ENCODE measurements around the gene COMMD9.

Gene COMMD9

DNA sequence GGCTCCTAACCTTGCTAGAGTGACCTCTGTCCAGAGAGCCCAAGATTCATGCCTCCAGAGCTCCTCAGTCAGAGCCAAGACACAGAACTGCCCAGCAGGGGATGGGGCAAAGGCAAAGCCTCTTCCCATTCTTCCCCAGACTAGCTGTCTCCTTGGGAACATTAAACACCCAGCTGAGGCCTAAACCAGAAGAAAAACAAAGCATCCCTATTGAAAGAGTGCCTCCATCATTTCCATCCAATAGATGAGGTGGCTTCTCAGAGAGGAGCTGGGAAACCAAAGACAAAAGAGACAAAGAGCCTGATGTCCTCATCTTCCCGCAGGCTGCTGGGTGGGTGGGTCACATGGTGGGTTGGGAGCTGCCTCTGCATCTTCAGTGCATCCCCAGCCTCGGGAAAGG is 37.4 kb downstream of the COMMD9 start:
- DNase-seq = no peak

DNA sequence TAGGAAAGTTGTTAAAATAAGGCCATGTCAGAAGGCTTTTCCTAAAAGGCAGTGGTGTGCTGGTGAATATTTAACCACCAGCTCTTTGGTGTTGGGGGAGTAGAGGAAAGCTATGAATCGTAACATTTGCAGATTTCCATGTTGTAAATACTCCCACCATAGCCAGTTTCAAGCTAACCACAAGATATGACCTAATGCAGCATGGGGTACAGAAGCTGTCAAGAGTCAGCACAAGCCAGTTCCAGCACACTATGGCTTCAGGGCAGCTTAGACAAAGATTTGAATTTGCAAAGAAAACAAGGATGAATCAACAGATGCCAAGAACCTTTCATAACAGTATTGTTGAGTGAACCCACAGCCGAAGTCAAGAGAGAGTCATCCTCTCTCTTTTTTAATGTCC is 40.0 kb downstream of the COMMD9 start:
- DNase-seq = no peak

DNA sequence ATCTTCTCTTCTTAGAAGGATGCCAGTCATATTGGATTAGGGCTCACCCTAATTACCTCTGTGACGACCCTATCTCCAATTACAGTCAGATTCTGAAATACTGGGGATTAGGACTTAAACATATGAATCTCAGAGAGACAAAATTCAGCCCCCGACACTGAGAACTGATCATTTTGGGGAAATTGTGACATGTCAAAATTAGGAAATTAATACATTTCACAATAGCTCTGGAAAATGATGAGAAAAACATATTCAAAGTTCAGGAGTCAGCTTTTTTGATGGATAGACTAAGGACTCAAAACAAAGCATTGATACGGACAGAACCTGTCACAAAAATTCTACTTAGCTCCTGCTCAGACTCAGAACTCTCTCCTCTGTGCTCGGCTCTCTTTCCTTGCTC is 40.8 kb downstream of the COMMD9 start:
- DNase-seq = no peak

DNA sequence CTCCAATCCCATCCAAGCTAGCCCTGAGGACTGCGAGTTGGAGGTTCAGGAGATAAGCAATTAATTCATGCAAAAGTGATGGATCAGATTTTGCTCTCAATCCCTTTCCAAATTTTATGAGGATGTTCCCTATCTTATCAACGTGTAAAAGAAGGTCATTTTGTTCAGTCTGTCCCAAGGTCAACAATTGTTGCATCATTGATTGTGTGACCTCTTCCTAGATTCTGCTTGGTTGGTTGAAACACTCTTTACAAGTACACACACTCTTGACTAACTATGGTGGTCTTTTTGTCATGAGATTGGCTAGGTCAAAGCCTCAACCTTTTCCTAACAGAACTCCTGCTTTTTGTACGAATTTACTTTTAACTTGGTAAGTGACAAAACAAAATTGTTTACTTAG is 41.7 kb downstream of the COMMD9 start:
- no peak for DNase-seq

DNA sequence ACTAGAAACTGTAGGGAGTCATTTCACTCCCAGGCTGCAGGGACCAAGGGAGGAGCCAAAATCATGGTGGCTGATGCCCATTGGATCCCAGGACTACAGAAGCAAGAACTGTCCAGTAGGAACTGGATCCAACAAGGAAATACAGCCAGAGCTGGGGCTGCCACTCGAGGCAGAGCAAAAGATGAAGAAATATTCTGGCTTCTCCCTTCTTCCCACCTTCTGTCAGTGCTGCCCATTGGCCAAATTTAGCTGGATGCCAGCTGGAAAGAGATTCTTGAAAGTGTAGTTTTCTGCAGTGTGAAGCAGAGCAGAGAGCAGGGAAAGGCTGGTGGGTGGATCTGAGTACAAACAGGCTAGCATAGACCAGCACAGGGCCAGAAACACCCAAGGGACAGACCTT is 45.6 kb downstream of the COMMD9 start:
- no peak for DNase-seq

DNA sequence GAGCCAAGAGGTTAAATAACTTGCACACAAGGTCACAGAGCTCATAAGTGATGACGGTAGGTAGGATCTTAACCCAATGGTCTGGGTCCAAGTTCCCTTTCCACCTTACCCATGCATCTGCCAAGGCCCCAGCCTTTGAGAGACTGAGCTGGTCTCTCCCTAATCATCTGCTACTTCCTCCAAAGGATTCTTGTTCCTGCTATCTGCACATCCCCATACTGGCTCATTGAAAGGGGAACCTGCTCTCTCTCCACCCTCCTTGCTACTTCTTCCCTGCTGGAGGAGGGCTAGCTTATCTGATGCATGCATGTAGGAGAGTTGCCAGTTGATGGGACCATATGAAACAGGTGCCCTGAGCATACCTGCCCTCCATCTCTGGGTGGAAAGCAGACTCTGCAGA is 47.7 kb downstream of the COMMD9 start:
- no peak for DNase-seq

DNA sequence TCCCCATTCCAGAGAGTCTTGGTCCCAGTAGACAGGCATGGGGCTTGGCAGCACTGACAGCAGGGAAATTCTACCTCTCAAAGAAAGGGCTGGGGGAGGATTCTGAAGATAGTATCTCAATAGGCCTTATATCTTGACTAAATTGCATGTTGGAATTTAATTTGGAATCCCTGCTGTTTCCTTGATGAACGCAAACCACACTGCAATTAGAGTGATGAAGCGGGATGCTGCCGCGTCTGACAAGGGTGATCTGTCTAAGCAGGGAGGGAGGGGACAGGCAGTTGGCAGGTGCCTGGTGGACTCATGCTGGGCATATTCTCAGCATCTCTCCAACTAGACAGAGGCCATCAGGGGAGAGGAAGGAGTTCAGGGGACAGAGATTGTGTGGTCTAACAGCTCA is 48.4 kb downstream of the COMMD9 start:
- no peak for DNase-seq

DNA sequence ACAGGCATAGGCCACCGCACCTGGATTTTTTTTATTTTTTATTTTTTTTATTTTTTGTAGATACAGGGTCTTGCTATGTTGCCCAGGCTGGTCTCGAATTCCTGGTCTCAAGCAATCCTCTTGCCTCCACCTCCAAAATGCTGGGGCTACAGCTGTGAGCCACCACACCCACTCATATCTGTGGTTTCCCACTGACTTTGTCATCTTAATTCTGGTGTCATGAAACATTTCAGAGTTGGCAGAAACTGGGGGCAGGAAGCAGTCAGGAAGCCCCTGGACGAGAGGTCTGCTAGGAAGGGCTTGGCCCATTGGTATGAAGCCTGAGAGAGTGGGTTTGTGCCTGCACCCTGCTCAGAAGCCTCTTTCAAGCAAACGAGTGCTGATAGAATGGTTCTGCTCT is 49.1 kb downstream of the COMMD9 start:
- DNase-seq = no peak

DNA sequence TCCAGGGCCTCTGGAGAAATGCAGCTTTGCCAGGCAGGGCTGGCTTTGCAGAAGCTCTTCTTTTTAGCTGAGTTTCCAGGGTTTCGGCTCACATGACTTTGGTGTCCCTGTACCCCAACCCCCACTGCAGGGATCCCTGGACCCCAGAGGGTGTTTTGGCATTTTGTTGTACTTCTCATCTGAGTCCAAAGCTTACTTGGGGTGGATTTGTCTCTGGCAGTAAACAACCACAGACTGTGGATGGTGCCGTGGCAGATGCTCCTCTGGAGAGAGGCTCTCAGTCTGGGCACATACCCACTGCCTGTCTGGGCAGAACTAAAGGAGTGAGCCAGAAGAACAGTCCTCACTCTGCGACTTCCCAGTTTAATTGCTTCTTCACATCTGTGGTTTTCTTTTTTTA is 49.6 kb downstream of the COMMD9 start:
- no peak for DNase-seq

DNA sequence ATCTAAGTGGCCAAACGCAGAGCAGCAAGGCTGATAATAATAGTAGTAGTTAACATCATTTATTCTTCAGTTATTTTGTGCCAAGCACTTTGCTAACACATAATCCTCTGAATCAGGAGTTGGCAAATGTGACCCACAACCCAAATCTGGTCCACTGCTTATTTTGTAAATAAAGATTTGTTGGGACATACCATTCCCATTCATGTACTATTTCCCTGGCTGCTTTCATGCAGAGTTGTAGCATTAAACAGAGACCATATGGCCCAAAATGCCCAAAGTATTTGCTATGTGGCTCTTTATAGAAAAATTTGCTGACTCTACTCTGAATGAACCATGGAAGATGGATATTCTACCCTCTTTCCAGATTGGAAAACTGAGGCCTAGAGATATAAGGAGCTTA is 50.3 kb downstream of the COMMD9 start:
- DNase-seq = no peak

DNA sequence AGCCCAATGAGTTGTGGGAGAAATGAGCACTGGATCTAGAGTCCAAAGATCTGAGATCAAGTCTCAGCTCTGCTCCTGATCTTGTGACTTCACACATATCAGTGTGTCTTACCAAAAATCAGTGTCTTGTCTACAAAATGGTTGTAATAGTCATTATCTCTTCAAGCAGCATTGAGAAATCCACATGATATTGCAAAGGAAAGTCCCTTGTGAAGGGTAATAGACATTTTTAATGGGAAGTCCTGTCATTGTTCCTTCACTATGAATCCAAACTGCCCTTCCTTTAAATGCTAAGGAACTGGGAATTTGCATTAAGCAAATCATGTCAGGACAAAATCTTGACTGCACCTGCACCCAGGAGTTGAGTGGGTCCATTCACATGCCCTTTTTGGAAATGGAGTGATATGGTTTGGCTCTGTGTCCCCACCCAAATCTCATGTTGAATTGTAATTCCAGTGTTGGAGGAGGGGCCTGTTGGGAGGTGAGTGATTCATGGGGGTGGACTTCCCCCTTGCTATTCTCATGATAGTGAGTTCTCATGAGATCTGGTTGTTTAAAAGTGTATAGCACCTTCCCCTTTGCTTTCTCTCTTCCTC is 51.1 kb downstream of the COMMD9 start:
- DNase-seq = no peak

DNA sequence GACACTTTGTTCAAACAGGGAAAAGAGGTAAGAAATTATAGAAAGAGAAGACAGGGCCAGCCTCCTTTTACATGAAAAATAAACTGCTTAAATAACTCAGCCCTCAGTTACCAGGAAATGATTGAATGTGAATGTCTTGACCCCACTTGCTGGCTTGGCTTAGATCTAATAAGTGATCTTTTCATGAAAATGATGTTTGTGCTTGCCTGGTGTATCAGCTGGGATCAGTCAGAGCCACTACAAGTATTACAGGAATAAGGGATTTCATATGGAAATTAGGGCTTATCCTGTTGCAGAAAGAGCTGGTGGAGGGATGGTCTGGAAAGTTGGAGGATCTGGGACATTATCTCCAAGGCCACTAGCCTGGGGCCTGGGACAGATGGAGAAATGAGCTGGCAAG is 51.8 kb downstream of the COMMD9 start:
- no peak for DNase-seq

DNA sequence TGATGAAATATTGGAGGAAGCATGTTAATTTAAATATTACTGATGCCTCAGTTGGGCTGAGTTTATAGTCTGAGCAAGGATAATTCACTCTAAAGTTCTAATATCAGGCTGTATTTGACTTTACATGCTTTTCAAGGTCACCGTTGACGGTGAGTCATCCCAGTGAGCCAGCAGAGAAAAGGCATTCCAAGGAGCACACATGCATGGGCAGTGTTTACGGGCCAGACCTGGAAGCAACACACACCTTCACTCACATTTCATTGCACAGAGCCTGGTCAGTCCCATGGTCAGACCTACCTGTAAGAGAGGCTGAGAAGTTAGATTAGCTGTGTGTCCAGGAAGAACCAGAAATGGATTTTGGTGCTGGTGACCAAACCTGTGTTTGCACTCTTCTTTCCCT is 53.5 kb downstream of the COMMD9 start:
- DNase-seq = no peak

DNA sequence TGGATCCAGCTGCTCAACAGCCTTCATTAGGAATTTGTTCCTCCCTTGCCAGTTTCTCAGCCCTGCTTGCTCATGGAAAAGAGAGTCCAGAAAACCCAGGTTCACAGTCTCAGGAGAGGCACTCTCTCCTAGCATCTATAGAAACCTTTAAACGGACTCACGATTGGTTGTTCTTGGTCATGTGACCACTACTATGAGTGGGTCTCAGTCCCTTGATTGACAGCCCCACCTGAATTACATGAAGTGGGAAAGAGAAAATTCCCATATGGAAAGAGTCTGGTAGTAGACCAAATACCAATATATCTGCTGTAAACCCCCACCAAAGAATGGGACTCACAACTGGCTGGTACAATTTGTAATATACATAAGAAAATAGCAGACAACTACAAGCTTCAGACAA is 54.4 kb downstream of the COMMD9 start:
- DNase-seq = no peak

DNA sequence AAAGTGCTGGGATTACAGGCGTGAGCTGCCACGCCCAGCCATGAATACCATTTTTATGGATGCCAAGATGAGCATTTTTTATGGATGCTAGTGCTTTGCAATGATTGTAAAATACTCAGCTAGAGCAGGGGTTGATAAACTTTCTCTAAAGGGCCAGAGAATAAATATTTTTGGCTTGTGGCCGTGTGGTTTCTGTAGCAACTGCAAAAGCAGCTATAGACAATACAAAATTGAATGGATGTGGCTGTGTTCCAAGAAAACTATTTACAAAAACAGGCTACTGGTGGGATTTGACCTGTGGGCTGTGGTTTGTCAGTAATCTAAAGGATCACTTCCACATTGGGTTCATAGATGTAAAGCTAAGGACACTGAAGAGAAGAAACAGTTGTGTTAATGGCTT is 56.0 kb downstream of the COMMD9 start:
- no peak for DNase-seq

DNA sequence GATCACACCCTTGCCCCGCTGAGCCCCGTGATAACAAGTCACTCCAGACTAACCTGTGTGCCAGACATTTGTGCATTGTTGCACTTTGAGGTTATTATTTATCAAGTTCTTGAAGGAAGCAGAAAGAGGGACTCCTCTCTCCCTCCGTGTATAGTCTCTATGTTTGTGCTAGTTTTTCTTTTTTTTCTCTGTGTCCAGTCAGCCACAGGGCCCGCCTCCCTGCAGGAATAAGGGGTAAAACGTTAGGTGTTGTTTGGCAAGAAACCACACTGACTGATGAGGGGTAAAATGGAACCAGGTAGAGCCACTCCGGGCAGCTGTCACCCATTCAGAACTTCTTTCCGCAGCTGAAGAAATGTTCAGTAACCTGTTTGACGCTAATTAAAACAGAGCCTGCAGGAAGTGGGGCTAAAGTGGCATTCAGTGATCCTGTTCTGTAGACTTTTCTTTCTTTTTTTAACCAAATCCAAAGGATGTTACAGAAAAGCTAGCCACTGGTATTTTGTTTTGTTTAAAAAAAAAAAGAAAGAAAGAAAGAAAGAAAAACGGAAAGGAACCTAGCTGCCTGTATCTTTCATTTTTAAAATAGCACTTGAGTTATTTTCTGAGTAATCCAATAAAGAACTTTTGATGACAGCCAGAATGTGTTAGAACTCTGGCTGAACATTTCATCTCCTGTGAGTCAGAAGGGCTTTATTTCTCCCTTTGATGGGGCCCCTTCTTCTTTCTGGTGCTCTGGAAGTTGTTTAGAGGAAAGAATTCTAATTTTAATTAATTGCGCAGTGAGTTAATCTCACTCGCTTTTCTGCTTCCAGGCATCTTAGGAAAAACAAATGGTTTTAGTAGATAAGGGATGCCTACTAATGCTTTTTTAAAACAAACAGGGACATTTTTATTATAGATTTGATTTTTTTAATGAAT is 58.2 kb downstream of the COMMD9 start:
- DNase-seq = no peak

DNA sequence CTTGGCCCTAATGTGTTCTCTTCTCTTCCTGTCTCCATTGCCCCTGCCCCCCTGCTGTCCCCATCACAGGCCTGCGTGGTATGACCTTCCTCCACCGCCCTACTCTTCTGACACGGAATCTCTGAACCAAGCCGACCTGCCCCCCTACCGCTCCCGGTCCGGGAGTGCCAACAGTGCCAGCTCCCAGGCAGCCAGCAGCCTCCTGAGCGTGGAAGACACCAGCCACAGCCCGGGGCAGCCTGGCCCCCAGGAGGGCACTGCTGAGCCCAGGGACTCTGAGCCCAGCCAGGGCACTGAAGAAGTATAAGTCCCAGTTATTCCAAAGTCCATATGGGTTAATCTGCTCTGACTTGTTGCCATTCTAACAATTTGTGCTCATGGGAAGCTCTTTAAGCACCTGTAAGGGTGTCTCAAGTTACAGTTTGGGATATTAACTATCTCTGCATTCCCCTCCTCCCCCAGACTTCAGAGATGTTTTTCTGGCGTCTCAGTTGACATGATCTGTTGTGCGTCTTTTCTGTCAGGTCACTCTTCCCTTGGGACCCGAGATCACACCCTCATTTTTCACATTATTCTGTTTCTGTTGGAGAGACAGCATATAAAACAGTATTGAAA is 60.0 kb downstream of the COMMD9 start:
- DNase-seq = no peak

DNA sequence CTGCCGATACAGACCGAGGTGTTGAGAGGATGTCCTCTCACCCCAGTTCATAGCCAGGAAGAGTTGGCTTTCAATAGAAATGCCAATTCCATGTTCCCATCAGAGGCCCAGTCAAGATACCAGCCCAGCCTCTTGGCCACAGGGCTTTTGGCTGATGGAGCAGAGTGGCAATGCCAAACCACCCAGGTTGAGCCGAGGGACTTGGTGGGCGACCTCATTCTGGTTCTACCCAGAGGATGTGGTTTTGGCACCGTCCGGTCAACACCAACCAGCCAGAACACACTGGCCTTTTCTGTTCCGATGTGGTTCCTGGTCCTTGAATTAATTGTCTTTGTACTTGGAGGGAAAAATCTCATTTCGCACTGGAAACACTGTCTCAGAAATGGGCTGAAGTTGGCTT is 60.5 kb downstream of the COMMD9 start:
- DNase-seq = no peak

DNA sequence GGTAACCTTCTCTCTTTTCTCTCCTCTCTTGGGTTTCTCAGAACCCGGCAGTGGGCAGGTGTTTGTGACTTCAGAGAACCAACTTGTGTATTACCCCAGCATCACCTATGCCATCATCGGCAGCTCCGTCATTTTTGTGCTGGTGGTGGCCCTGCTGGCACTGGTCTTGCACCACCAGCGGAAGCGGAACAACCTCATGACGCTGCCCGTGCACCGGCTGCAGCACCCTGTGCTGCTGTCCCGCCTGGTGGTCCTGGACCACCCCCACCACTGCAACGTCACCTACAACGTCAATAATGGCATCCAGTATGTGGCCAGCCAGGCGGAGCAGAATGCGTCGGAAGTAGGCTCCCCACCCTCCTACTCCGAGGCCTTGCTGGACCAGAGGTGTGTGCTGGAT is 62.2 kb downstream of the COMMD9 start:
- DNase-seq = no peak

DNA sequence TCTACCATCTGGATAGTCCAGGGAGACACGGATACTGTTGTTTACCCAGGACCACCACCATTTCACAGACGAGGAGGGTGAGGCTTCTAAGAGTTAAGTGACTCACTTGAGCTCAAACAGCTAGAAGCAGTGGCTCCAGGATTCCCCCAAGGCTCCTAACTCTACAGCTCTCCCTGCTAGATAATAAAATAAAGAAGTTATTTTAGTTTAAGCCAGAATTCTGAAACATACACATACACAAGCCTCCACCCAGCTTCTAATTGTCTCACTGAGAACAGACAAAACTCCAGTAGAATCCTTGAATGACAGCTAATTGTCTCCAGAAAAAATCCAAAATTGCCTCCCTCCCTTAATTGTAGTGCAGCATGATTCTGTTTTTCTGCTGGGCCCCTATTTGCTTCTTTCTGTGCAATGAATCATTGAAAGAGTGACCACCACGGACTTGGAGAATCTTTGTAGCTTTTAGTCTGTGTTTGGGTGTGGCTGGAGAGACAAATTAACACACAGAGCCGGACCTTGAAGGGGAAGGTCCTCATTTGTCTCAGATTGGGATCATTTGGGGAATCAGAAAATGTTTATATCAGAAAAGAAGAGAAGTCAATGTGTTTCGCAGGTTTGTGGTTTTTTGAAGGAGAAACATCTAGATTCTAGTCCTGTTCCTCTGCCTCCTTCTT is 64.9 kb downstream of the COMMD9 start:
- no peak for DNase-seq

DNA sequence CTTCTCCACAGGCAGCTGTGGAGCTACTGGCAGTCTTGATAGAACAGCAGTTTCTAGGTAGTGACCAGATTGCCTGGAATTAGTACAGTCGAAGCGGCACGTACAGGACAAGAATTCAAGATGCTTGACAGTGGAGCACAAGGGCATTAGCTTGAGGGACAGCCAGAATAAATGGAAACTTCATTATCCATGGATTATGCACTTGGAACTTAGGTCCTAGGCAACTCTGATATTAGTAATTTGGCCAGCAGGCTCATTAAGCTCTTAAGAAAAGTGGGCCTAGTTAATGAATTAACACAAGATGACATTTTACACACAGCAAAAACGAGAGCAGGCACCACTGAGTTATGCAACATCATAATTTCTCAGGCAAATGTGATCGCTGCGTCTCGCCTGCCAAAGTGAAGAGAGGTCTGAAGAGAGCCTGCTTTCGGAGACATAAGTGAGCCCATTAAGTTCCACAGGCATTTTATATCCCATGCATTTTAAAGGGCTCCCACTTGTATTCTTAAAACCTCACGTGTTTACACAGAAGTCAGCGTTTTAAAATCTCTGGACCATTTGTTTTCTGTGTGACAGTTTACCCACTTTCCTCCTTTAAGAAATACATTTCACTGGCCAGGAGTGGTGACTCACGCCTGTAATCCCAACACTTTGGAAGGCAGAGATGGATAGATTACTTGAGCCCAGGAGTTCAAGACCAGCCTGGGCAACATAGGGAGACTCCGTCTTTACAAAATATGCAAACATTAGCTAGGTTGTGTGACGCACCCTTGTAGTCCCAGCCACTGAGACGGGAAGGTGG is 66.2 kb downstream of the COMMD9 start:
- no peak for DNase-seq

Data from activated CD4-positive, CD25-positive, alpha-beta regulatory T cell (primary cell).